Measurements from ENCODE around the gene SORCS2.

GRCh38 chr4:7421356-7422150 is 229.2 kb downstream of the SORCS2 start:
- no peak for TF ChIP-seq CTCF (IDR thresholded peaks at IDR 0.05; ENCODE audit: low read depth, low read length)
- no peak for TF ChIP-seq EZH2phosphoT487 (IDR thresholded peaks at IDR 0.05; ENCODE audit: low read depth)
